HUES64 (cell line): Measurements from ENCODE around the gene POLK.
"Not testable (repeated sequence)": the region's sequence is repeated elsewhere in the genome, so short reads cannot be mapped to it uniquely, and the experiment has no call there.

Experiments
- H3K27ac ChIP-seq: 2 replicates; pipeline ENCODE4 v1.7.0; 2013; ENCODE audit warnings: low read depth, low read length, inconsistent platforms
- H3K27me3 ChIP-seq: 2 replicates; pipeline ENCODE4 v1.6.1; 2013; ENCODE audit warnings: mild to moderate bottlenecking, low read length; ENCODE audit not compliant: insufficient read depth
- H3K36me3 ChIP-seq: 2 replicates; pipeline ENCODE4 v1.6.1; 2013; ENCODE audit warnings: mild to moderate bottlenecking, low read length; ENCODE audit not compliant: insufficient read depth
- H3K4me1 ChIP-seq: 2 replicates; pipeline ENCODE4 v1.6.1; 2013; ENCODE audit warnings: mild to moderate bottlenecking, low read length, moderate library complexity; ENCODE audit not compliant: insufficient read depth
- H3K4me3 ChIP-seq: 2 replicates; pipeline ENCODE4 v1.5.1; 2013; ENCODE audit warnings: mild to moderate bottlenecking, low read length, moderate library complexity
- H3K9ac ChIP-seq: 2 replicates; pipeline ENCODE4 v1.6.1; 2013; ENCODE audit warnings: mild to moderate bottlenecking, low read depth, low read length
- H3K9me3 ChIP-seq: 2 replicates; pipeline ENCODE4 v1.6.1; 2013; ENCODE audit warnings: low read depth, low read length; ENCODE audit not compliant: insufficient read depth
- WGBS: fragments of 150-250, 120-280 bp; methylation state at CpG from one replicate; pipeline ENCODE4 v1.1.7; 2013; ENCODE audit warnings: missing lambda C conversion rate; 5-methylcytosine and 5-hydroxymethylcytosine counted together

The POLK gene

DNA sequence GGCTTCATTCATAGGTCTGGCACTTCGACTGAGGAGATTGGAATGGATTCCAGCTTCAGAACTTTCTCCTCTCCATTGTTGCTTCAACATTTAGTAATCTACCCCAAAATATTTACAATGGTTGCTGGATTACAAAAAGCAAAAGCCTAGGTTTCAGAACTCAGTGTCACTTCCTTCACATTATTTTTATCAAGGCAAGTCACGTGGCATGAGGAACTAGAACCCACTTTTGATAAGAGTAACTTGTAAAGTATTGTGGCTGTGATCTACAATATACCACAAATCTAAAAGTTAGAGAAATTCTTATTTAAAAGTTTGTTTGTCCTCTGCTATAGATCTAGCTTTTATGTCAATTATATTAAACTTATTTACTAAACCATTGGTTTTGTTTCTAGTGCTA lies 59.9 kb downstream of the POLK start:
- Histone ChIP-seq H3K36me3 (peaks cover 2% of the 10 kb centered on the region), H3K27me3 (no peaks in the 10 kb centered on the region), H3K4me1 (peaks cover 13% of the 10 kb centered on the region; the same call in 1 of the 2 replicates), H3K9ac (no peak overlapping the region), H3K4me3 (no peak overlapping the region), H3K27ac (no peak overlapping the region), H3K9me3 (no peaks in the 10 kb centered on the region)
- 94% methylated on average over 1 of the region's 2 CpGs for WGBS

DNA sequence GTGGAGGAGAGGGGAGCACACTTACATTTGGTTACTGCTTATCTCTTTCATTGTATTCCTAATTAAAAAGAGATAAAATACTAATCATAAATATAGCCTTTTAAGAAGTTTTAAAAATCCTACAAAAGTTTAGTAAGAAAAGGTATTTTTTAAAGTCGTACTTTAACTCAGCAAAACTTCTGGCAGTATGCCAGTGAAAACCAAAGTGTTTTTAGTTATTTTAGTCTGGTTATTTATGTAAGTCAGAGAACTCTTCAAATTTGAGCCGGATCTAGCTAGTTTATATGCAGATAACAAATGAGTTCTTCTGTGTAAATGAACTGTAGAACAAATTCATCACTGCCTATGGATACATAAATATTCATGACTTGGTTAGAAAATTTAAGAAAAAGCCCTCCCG lies 63.1 kb downstream of the POLK start:
- no peak overlapping the region for H3K27ac ChIP-seq
- H3K9ac ChIP-seq: no peak overlapping the region
- 97% methylated on average over 3 of the region's 3 CpGs for WGBS
- H3K36me3 ChIP-seq: peaks cover 9% of the 10 kb centered on the region
- H3K27me3 ChIP-seq: no peaks in the 10 kb centered on the region
- H3K4me3 ChIP-seq: no peak overlapping the region
- H3K9me3 ChIP-seq: no peaks in the 10 kb centered on the region
- H3K4me1 ChIP-seq: no peaks in the 10 kb centered on the region

DNA sequence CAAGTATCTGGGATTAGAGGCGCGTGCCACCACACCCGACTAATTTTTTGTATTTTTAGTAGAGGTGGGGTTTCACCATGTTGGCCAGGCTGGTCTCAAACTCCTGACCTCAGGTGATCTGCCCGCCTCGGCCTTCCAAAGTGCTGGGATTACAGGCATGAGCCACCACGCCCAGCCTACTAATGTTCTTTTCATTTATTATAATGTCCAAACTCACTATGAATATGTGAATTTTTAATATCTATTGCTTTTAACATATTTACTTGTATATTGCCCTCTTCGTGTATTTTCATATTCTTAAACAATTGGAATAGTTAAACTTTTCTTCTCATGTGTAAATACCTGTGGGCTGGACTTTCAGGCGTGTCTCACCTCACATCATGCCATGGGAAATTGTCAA lies 66.6 kb downstream of the POLK start:
- H3K4me3 ChIP-seq, H3K4me1 ChIP-seq, H3K9ac ChIP-seq, H3K9me3 ChIP-seq, H3K27me3 ChIP-seq, H3K27ac ChIP-seq: not testable (repeated sequence)
- WGBS: 95% methylated on average over 4 of the region's 8 CpGs
- peaks cover 23% of the 10 kb centered on the region for H3K36me3 ChIP-seq

DNA sequence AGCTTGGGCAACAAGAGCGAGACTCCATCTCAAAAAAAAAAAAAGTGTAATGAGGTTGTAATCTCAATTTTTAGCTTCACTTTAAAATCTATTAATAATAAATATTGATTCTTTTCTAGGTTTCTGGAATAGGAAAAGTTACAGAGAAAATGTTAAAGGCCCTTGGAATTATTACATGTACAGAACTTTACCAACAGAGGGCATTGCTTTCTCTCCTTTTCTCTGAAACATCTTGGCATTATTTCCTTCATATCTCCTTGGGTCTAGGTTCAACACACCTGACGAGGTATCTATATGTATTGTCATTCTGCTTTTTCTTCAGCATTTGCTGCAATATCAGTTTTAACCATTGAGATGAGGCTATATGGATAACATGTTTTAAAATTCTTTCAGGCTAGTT lies 73.0 kb downstream of the POLK start:
- WGBS: 89% methylated on average over 2 of the region's 2 CpGs

DNA sequence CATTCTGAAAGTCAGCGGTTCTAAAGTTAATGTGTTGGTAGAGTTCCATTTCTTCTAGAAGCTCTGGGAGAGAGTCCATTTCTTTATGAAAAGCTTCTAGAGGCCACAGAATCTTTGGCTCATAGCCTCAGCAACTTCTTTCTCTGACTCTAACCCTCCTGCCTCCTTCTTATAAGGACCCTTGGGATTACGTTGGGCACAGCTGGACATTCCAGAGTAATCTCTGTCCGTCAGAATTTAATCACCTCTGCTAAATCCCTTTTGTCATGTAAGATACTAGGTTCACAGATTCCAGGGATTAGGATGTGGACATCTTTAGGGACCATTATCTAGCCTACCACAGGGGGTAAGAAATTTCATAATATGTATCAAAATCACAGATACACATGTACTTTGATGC lies 77.0 kb downstream of the POLK start:
- Histone ChIP-seq H3K27me3 (no peaks in the 10 kb centered on the region), H3K9ac (no peak overlapping the region), H3K36me3 (no peaks in the 10 kb centered on the region; the same call in 1 of the 2 replicates), H3K27ac (no peak overlapping the region), H3K9me3 (no peaks in the 10 kb centered on the region), H3K4me1 (peaks cover 6% of the 10 kb centered on the region; the same call in 1 of the 2 replicates), H3K4me3 (no peak overlapping the region)
- 61% methylated on average over 3 of the region's 3 CpGs for WGBS

More for the DNA sequence above, 73.0 kb downstream of the POLK start:
- no peaks in the 10 kb centered on the region for H3K9me3 ChIP-seq
- H3K4me1 ChIP-seq: peaks cover 6% of the 10 kb centered on the region; the same call in 1 of the 2 replicates
- no peak overlapping the region for H3K4me3 ChIP-seq
- peaks cover 15% of the 10 kb centered on the region for H3K36me3 ChIP-seq
- H3K9ac ChIP-seq: no peak overlapping the region
- H3K27ac ChIP-seq: no peak overlapping the region
- H3K27me3 ChIP-seq: no peaks in the 10 kb centered on the region

DNA sequence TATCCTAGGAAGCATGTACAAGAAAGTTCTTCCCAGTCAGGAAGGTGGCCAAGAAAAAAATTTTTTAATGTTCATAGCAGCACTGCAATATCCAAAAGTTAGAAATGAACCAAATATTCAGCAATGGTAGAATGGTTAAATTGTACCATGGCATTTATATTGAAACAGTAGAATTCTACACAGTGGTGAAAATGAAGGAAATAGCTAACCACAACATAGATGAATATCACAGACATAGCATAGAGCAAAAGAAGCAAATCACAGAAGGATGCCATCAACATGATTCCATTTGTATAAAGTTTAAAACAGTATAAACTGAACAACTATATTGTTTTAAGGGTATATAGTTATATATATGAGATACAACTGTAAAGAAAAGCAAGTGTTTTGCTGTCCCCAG lies 88.8 kb downstream of the POLK start:
- Histone ChIP-seq H3K4me3 (no peak overlapping the region), H3K9ac (no peak overlapping the region), H3K36me3 (peaks cover 8% of the 10 kb centered on the region), H3K4me1 (peaks cover 11% of the 10 kb centered on the region), H3K27ac (no peak overlapping the region), H3K27me3 (no peaks in the 10 kb centered on the region), H3K9me3 (no peaks in the 10 kb centered on the region)

DNA sequence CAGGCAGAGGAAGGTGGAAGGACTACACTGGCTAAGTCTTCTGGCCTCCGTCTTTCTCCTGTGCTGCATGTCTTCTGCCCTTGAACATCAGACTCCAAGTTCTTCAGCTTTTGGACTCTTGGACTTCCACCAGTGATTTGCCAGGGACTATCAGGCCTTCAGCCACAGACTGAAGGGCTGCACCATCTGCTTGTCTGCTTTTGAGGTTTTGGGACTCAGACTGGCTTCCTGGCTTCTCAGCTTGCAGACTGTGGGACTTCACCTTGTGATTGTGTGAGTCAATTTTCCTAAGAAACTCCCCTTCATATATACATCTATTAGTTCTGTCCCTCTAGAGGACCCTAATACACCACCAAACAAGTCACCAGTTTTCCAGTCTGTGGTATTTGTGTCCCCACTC lies 89.9 kb downstream of the POLK start:
- Histone ChIP-seq H3K36me3 (peaks cover 3% of the 10 kb centered on the region), H3K9me3 (no peaks in the 10 kb centered on the region), H3K9ac (no peak overlapping the region), H3K4me1 (peaks cover 13% of the 10 kb centered on the region), H3K4me3 (no peak overlapping the region), H3K27me3 (no peaks in the 10 kb centered on the region), H3K27ac (no peak overlapping the region)
- WGBS: 95% methylated on average over 1 of the region's 1 CpG

DNA sequence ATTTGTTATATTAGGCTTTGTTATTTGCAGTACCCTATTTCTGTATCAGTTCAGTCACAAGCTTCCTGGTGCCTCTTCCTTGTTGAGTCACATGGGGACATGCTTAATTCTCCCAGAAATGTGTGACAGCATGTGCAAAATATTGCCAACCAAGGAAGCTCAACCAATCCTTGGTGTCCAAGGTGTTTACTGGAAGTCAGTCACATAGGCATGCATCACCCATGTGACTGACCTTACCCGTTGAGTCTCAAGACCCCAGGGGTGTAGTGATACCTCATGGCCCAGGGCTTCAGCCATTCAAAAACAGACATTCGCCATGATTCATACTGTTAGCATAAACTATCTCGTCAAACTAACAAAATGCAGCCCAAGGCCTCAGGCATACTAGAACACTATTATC lies 90.3 kb downstream of the POLK start:
- Histone ChIP-seq H3K9ac (no peak overlapping the region), H3K36me3 (no peaks in the 10 kb centered on the region), H3K4me1 (peaks cover 17% of the 10 kb centered on the region), H3K9me3 (no peaks in the 10 kb centered on the region), H3K27ac (no peak overlapping the region), H3K27me3 (no peaks in the 10 kb centered on the region), H3K4me3 (no peak overlapping the region)
- 84% methylated on average over 3 of the region's 3 CpGs for WGBS

DNA sequence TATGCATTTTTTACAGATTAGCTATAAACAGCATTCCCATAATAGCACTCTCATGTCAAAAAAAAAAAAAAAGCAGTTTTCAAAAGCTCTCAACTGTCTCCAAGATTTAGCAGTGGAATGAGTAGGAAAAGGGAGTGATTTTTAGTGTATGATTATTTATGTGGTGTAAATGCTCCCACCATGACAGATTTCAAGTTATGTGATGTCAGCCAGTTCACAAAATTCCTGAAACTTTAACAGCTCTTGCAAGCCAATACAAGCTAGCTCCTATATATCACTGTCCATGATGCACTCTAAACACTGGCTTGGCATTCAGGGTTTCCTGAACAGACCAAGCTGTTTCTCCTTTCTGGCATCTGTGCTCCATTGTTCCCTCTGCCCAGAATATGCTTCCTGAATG lies 91.7 kb downstream of the POLK start:
- Histone ChIP-seq H3K9ac (no peak overlapping the region), H3K9me3 (no peaks in the 10 kb centered on the region), H3K27ac (no peak overlapping the region), H3K27me3 (no peaks in the 10 kb centered on the region), H3K4me3 (no peak overlapping the region), H3K4me1 (peaks cover 17% of the 10 kb centered on the region), H3K36me3 (no peaks in the 10 kb centered on the region)

DNA sequence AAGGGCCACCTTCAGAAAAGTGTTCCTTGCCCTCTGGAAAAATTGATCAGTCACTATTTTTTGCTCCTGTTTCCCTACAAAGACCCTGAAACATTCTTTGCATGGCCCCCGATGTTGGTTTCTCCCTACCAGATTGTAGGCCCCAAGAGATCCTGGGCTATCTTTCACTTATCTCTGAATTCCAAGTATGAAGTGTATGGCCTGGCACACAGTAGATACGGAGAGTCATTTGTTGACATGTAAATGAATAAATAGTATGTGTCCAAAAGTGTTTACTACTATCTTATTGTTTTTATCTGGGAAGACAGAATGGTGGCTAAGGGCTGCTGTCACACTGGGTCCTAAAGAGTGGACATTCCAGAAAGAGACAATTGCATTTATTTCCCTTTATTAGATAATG lies 92.1 kb downstream of the POLK start:
- H3K27me3 ChIP-seq: no peaks in the 10 kb centered on the region
- no peak overlapping the region for H3K9ac ChIP-seq
- H3K4me3 ChIP-seq: no peak overlapping the region
- no peak overlapping the region for H3K27ac ChIP-seq
- H3K4me1 ChIP-seq: peaks cover 21% of the 10 kb centered on the region
- no peaks in the 10 kb centered on the region for H3K9me3 ChIP-seq
- H3K36me3 ChIP-seq: no peaks in the 10 kb centered on the region
- 88% methylated on average over 2 of the region's 2 CpGs for WGBS

DNA sequence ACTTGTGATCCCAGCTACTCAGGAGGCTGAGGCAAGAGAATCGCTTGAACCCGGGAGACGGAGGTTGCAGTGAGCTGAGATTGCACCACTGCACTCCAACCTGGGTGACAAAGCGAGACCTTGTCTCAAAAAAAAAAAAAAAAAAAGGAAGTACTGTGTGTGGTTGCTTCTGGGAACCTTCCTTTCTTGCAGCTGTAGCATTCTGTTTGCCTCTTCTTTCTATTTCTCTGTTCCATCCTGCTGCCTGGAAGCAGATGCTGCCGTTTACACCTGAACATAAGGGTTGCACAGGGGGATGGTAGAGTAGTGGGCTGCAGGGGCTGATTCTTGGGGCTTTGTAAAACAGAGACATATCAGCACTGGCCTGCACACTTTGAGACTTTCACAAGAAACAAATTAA lies 95.7 kb downstream of the POLK start:
- H3K27ac ChIP-seq, H3K9ac ChIP-seq, H3K4me3 ChIP-seq, H3K9me3 ChIP-seq, H3K36me3 ChIP-seq, H3K27me3 ChIP-seq: not testable (repeated sequence)
- 96% methylated on average over 5 of the region's 5 CpGs for WGBS
- H3K4me1 ChIP-seq: peaks cover 35% of the 10 kb centered on the region

DNA sequence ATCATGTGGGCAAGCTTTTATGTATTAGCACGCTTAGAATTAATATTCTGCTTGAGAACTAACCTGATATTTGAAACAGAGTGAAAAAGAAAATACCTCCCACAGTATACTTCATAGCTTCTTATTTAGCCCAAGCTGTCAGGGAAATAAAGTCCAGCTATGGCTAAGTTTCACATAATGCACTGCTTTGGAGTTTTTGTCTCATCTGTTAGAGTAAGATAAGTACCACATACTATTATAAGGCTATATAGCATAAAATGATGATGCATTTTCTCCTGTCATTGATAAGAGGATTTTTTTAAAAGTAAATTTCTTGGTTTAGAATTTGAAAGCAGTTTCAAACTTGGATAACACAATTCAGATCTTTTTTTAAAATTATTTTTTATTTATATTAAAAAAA lies 97.2 kb downstream of the POLK start:
- WGBS: 88% methylated on average over 1 of the region's 1 CpG
- Histone ChIP-seq H3K4me1 (peaks cover 37% of the 10 kb centered on the region), H3K36me3 (no peaks in the 10 kb centered on the region), H3K4me3 (no peak overlapping the region), H3K27ac (no peak overlapping the region), H3K27me3 (0 out of 2 replicates have a peak, but pooled peaks cover 2% of the 10 kb centered on the region), H3K9ac (no peak overlapping the region), H3K9me3 (no peaks in the 10 kb centered on the region)
